Measurements from ENCODE around the gene KRT6B.
A peak's percentile ranks its signal among the peaks of the same experiment; 100 is the strongest.
"Not testable (repeated sequence)": the region's sequence is repeated elsewhere in the genome, so short reads cannot be mapped to it uniquely, and the experiment has no call there.

KRT6B gene

GRCh38 chr12:52452101-52452500, at the start of gene KRT6B:
TSS of gene KRT6B (minus strand) at chr12:52452146. CDS start at chr12:52452078, 68 bp downstream.
- TF ChIP-seq POLR2A (IDR thresholded peaks at IDR 0.05; ENCODE audit: low read depth, low read length): no peak
- no peak for DNase-seq (ENCODE audit: insufficient read length, low spot score)
- no peak for FAIRE-seq

DNA sequence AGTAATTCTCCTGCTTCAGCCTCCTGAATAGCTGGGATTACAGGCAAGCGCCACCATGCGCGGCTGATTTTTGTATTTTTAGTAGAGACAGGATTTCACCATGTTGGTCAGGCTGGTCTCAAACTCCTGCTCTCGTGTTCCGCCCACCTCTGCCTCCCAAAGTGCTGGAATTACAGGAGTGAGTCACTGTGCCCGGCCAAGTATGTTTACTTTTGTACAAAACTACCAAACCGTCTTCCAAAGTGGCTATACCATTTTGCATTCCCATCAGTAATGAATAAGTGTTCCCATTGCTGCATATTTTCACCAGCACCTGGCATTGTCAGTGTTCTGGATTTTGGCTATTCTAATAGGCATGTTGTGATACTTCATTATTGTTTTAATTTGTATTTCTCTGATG, 49.5 kb upstream of the KRT6B start:
- FAIRE-seq: no peak
- no peak for DNase-seq (ENCODE audit: insufficient read length, low spot score)
- no peak for TF ChIP-seq POLR2A (IDR thresholded peaks at IDR 0.05; ENCODE audit: low read depth, low read length)

DNA sequence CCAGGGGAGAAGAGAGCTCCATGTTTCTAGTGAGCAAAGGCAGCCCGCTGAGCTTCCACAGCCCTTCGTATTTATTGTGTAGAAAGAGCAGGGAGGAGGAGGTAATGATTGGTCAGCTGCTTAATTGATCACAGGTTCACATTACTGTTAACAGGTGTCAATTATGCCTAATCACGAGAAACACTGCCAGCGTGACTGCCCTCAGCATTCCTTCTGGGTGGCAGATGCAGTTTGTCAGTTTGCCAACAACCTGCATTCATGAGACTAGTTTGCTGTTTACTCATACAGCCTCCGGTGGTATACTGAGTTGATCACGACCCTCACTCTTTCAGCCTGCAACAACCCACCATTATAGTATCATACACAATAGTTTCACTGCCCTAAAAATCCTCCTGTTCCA, 48.6 kb upstream of the KRT6B start:
- FAIRE-seq; DNase-seq (ENCODE audit: insufficient read length, low spot score): not testable (repeated sequence)

DNA sequence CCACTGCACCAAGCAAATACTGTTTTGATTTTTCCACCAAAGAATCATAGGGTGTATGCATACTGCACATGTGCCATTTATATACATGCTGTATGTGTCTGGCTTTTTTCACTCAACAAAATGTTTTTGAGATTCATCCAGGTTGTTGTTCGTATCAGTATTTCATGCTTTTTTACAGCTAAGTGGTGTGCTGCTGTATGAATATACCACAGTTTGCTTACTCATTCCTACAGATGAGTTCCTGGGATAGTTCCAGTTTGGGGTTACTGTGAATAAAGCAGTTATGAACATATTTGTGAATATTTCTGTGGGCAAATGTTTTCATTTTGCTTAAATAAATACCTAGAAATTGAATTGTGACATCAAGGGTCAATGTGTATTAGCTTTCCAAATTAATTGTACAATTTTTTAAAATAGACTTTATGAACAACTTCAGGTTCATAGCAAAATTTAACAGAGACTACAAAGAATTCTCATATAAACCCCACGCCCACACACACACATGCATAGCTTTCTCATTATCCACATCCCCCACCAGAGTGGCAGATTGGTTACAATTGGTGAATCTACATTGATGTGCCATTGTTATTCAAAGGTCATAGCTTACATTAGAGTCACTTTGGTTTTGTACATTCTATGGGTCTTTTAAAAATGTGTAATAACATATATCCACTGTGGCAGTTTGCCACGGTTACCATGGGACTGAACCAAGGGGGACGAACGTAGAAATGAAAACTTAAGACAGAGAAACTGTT, 48.0 kb upstream of the KRT6B start:
- DNase-seq (ENCODE audit: insufficient read length, low spot score) (no peak), FAIRE-seq (no peak)
- TF ChIP-seq POLR2A (IDR thresholded peaks at IDR 0.05; ENCODE audit: low read depth, low read length): no peak

GRCh38 chr12:52498946-52499345, 47.0 kb upstream of the KRT6B start:
- TF ChIP-seq POLR2A (IDR thresholded peaks at IDR 0.05; ENCODE audit: low read depth, low read length): no peak
- FAIRE-seq (no peak), DNase-seq (ENCODE audit: insufficient read length, low spot score) (no peak)

DNA sequence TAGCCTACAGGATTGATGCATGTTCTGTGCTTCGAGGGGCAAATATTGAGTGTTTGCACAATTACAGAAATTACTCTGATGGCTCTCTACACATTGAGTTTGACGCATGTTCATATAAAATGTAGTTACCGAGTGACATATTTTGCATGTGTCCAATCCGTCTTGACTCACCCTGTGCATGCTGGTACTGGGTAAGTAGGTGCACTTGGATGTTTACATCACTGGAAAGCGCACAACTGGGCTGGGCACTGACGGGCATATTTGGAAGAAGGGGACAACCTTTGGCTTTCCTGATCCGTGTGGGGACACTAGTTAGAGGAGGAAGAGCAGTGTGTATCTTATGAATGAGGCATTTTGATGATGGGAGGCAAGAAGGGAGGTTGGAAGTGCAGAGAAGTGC, 46.0 kb upstream of the KRT6B start:
- FAIRE-seq (no peak), DNase-seq (ENCODE audit: insufficient read length, low spot score) (no peak)
- no peak for TF ChIP-seq POLR2A (IDR thresholded peaks at IDR 0.05; ENCODE audit: low read depth, low read length)

DNA sequence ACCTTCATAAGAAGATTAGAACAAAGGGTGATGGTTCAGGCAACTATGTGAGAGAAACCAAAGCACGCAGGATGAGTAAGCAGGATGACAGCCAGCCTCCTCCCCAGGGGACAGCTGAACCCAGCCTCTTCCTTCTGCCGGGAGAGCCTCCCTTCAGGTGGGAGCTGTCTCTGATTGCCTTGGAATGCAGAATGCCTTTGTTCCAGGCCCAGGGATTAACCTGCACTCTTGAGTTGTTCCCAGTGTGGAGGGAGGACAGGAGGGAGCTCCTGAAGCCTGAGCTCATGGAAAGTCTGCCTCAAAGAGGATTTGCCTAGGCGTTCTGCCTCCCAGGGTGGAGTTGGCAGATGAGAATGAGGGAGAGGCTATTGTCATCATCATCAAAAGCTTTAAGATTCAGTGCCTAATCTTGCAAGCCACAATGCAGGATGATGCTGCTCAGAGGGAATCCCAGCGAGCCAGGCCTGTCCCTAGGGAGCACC, 44.7 kb upstream of the KRT6B start:
- TF ChIP-seq POLR2A (IDR thresholded peaks at IDR 0.05; ENCODE audit: low read depth, low read length): no peak
- FAIRE-seq: peak; percentile 57
- DNase-seq (ENCODE audit: insufficient read length, low spot score): peak; percentile 61

- no peak for DNase-seq (ENCODE audit: insufficient read length, low spot score)
- no peak for FAIRE-seq
- no peak for TF ChIP-seq POLR2A (IDR thresholded peaks at IDR 0.05; ENCODE audit: low read depth, low read length)
Observed at GRCh38 chr12:52496054-52496453, 44.1 kb upstream of the KRT6B start.

DNA sequence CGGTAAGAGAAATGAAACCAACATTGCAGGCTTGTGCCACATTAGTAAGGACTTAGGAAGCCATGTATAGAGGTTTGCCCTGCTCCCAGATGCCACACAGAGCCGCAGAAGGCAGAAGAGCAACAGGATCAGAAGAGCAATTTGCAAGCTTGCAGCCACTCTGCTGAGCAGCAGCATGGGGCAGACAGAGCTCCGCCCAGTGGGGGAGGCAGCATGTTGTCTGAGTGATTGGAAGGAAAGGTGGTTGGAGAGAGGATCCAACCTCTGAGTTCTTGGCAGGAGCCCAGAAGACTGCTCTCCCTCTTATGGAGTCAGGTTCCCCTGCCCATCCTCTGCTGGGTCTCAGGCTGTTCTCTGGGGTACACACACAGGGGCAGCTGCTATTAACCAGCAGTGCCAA, 43.4 kb upstream of the KRT6B start:
- DNase-seq (ENCODE audit: insufficient read length, low spot score) (peak; percentile 15), FAIRE-seq (no peak)
- TF ChIP-seq POLR2A (IDR thresholded peaks at IDR 0.05; ENCODE audit: low read depth, low read length): no peak

GRCh38 chr12:52494518-52494917, 42.6 kb upstream of the KRT6B start:
- DNase-seq (ENCODE audit: insufficient read length, low spot score): no peak
- no peak for FAIRE-seq
- no peak for TF ChIP-seq POLR2A (IDR thresholded peaks at IDR 0.05; ENCODE audit: low read depth, low read length)

- no peak for TF ChIP-seq POLR2A (IDR thresholded peaks at IDR 0.05; ENCODE audit: low read depth, low read length)
- no peak for DNase-seq (ENCODE audit: insufficient read length, low spot score)
- no peak for FAIRE-seq
Observed at GRCh38 chr12:52494100-52494499, 42.2 kb upstream of the KRT6B start.

DNA sequence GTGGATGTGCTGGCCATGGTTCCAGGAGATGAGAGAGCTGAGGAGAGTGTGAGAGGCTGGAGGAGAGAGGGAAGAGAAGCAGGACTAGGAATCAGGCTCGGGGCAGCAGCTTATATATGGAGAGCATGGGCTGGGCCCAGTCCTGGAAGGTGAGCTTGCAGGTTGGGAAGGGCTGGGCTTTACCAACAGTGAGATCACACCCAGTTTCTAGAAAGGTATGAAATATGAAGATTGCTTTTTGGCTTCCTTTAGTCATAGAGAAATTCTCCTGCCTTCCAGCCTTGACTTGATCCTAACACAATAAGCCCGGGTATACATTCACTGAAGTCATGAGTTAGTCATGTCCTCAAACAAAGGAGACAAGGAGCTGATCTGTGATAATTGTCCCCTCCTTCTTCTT, 41.2 kb upstream of the KRT6B start, which contains the start of gene KRT6A:
TSS of gene KRT6A (minus strand) at position 86 of the 400 bp plus-strand sequence. CDS start at position 17, 69 bp downstream.
- DNase-seq (ENCODE audit: insufficient read length, low spot score): no peak
- FAIRE-seq: no peak
- no peak for TF ChIP-seq POLR2A (IDR thresholded peaks at IDR 0.05; ENCODE audit: low read depth, low read length)

DNA sequence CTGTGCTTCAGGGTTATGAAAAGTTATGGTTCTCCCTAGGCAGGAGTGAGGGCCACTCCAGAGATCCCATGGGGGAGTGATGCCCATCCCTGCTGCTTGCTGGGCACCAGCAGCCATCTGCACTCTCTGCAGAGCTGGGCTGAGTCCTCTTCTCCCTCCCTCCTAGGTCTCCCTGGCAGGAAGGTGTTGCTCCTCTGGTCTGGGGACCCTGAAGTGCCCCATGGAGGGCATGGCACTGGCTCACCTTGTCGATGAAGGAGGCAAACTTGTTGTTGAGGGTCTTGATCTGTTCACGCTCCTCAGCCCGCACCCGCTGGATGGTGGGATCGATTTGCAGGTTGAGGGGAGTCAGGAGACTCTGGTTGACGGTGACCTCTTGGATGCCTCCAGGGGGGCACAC, 40.5 kb upstream of the KRT6B start:
- DNase-seq (ENCODE audit: insufficient read length, low spot score); FAIRE-seq: not testable (repeated sequence)

GRCh38 chr12:52491495-52491894, 39.5 kb upstream of the KRT6B start:
- not testable (repeated sequence) for FAIRE-seq

GRCh38 chr12:52488736-52489135, 36.8 kb upstream of the KRT6B start:
- DNase-seq (ENCODE audit: insufficient read length, low spot score): no peak
- FAIRE-seq: no peak
- TF ChIP-seq POLR2A (IDR thresholded peaks at IDR 0.05; ENCODE audit: low read depth, low read length): no peak

More at GRCh38 chr12:52491495-52491894, 39.5 kb upstream of the KRT6B start:
- not testable (repeated sequence) for DNase-seq (ENCODE audit: insufficient read length, low spot score)

DNA sequence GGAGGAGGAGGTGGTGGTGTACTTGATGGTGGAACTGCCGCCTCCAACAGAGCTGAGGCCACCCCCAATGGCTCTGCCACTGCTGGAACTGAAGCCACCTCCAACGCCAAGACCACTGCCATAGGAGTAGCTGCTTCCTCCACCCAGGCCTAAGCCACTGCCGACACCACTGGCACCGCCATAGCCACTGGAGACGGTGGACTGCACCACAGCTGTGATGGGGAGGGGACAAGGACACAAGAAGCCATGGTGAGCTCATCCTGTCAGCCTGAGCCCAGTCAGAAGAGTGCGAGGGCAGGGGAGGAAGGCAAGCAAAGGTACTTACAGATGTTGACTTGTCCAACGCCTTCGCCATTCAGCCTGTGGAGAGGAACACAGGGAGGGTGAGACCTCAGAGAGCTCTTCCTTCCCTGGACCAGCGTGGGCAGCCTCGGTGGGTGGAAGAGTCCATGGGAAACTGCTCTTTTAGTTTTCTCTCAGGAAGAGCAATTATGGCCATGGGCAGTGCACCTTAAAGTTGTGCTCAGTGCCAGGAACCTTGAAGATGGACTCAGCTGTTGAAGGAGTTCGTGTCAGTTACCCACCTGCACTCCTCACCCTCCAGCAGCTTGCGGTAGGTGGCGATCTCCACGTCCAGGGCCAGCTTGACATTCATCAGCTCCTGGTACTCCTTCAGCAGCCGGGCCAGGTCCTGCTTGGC, 35.9 kb upstream of the KRT6B start:
- not testable (repeated sequence) for FAIRE-seq; DNase-seq (ENCODE audit: insufficient read length, low spot score)
